CD14-positive monocyte (primary cell): ENCODE results near the gene SYP. TPM values are rescaled to one million over a fixed set of nuclear protein-coding genes. Genes with fewer than 3 reads are reported as not detected.

Source experiments
- DNase-seq, 3 donors: peaks; one replicate each; pipeline ENCODE4 v3.0.0-alpha.2; 2011 to 2022
- H2AFZ ChIP-seq: 2 replicates; pipeline ENCODE4 v1.6.0; 2012; ENCODE audit warnings: mild to moderate bottlenecking, low read depth, low read length, inconsistent platforms; ENCODE audit not compliant: insufficient read depth, poor library complexity, severe bottlenecking
- H3K27ac ChIP-seq, 2 donors: 1 replicate in 1 of 2; 2 replicates in 1 of 2; pipeline ENCODE4 v1.5.1; 2012 to 2013; ENCODE audit warnings: low read length in 2 of 2, control low read depth in 1 of 2, inconsistent platforms in 1 of 2, low read depth in 1 of 2, mild to moderate bottlenecking in 1 of 2
- H3K27me3 ChIP-seq, 2 donors: one replicate each; pipeline versions ENCODE4 v1.6.0 to v1.6.1; 2011 to 2013; ENCODE audit warnings: low read length in 2 of 2; ENCODE audit not compliant: control insufficient read depth in 2 of 2, insufficient read depth in 2 of 2
- H3K36me3 ChIP-seq, 2 donors: replicated peaks in 1 of 2; 1 replicate in 1 of 2; 2 replicates in 1 of 2; pipeline versions ENCODE4 v1.5.1 to v1.6.1; 2012 to 2013; ENCODE audit warnings: low read length in 2 of 2, control low read depth in 1 of 2, inconsistent platforms in 1 of 2, mild to moderate bottlenecking in 1 of 2; ENCODE audit not compliant: insufficient read depth in 2 of 2, control insufficient read depth in 1 of 2
- H3K4me1 ChIP-seq, 2 donors: 1 replicate in 1 of 2; 2 replicates in 1 of 2; pipeline versions ENCODE4 v1.5.1 to v1.6.1; 2012 to 2013; ENCODE audit warnings: low read length in 2 of 2, control low read depth in 1 of 2, inconsistent platforms in 1 of 2, mild to moderate bottlenecking in 1 of 2, moderate library complexity in 1 of 2; ENCODE audit not compliant: insufficient read depth in 2 of 2, control insufficient read depth in 1 of 2
- H3K4me2 ChIP-seq: replicated peaks from 2 replicates; pipeline ENCODE3; 2012; ENCODE audit warnings: low read length, moderate library complexity, mild to moderate bottlenecking; ENCODE audit not compliant: poor library complexity, severe bottlenecking; ENCODE audit errors: extremely low read depth
- H3K4me3 ChIP-seq, 3 experiments: fragments of 200-600 bp in 1 of 3; sonication (generic) in 1 of 3; replicated peaks in 1 of 3; 1 replicate in 2 of 3; 2 replicates in 1 of 3; pipeline ENCODE4 v1.5.1; 2011 to 2013; ENCODE audit warnings: low read length in 3 of 3, mild to moderate bottlenecking in 3 of 3, control low read depth in 2 of 3, low read depth in 2 of 3, inconsistent platforms in 1 of 3, moderate library complexity in 1 of 3
- H3K79me2 ChIP-seq: 2 replicates; pipeline ENCODE4 v1.6.0; 2012; ENCODE audit warnings: mild to moderate bottlenecking, control low read depth, inconsistent platforms, low read length, moderate library complexity; ENCODE audit not compliant: insufficient read depth
- H3K9ac ChIP-seq: 2 replicates; pipeline ENCODE4 v1.6.0; 2017; ENCODE audit warnings: low read length, mild to moderate bottlenecking; ENCODE audit not compliant: insufficient read depth, poor library complexity, severe bottlenecking
- H3K9me3 ChIP-seq, 2 donors: replicated peaks in 1 of 2; 1 replicate in 1 of 2; 2 replicates in 1 of 2; pipeline versions ENCODE4 v1.5.1 to v1.6.1; 2012 to 2013; ENCODE audit warnings: low read length in 2 of 2, control low read depth in 1 of 2; ENCODE audit not compliant: control insufficient read depth in 1 of 2, insufficient read depth in 1 of 2
- H4K20me1 ChIP-seq: 2 replicates; pipeline ENCODE4 v1.6.0; 2012; ENCODE audit warnings: mild to moderate bottlenecking, low read length, control low read depth, moderate library complexity; ENCODE audit not compliant: insufficient read depth
- H3K27ac Mint-ChIP-seq, 7 donors: one replicate each; pipeline ENCODE4 v1.8.0; 2020; ENCODE audit warnings: mild to moderate bottlenecking in 7 of 7, mixed read lengths in 7 of 7, moderate library complexity in 6 of 7, inconsistent platforms in 2 of 7
- H3K27me3 Mint-ChIP-seq, 3 donors: one replicate each; pipeline ENCODE4 v1.8.0; 2021 to 2022; ENCODE audit warnings: low read depth in 3 of 3, mild to moderate bottlenecking in 3 of 3, mixed read lengths in 3 of 3, moderate library complexity in 3 of 3, inconsistent platforms in 1 of 3
- H3K36me3 Mint-ChIP-seq, 2 donors: one replicate each; pipeline ENCODE4 v1.8.0; 2020; ENCODE audit warnings: mixed read lengths in 2 of 2, inconsistent platforms in 1 of 2, mild to moderate bottlenecking in 1 of 2
- H3K4me1 Mint-ChIP-seq: one replicate; pipeline ENCODE4 v1.8.0; 2020; ENCODE audit warnings: mild to moderate bottlenecking, mixed read lengths
- H3K4me3 Mint-ChIP-seq, 2 donors: one replicate each; pipeline ENCODE4 v1.8.0; 2020; ENCODE audit warnings: mild to moderate bottlenecking in 2 of 2, mixed read lengths in 2 of 2, moderate library complexity in 1 of 2
- H3K9me3 Mint-ChIP-seq, 7 donors: one replicate each; pipeline ENCODE4 v1.8.0; 2020 to 2022; ENCODE audit warnings: mixed read lengths in 7 of 7, mild to moderate bottlenecking in 6 of 7, moderate library complexity in 6 of 7, inconsistent platforms in 2 of 7
- WGBS: methylation state at CpG from one replicate; pipeline ENCODE4 v1.1.5; 2013; ENCODE audit warnings: missing lambda C conversion rate; ENCODE audit not compliant: insufficient coverage; 5-methylcytosine and 5-hydroxymethylcytosine counted together
- intact Hi-C, 2 donors: fragments of 100-400 bp; cut with micrococcal nuclease; formaldehyde crosslinking; loops; one replicate each; pipeline versions ENCODE4 v1.15.0 to v1.15.1; 2023
- polyA plus RNA-seq, 3 donors: library from polyadenylated mRNA; depleted of rRNA in 1 of 3; unstranded in 2 of 3; stranded (reverse) in 1 of 3; fragments of 300-500 nt in 2 of 3; fragments of >200 nt in 1 of 3; fragmentation: Illumina TruSeq in 2 of 3; gene quantifications; 1 replicate in 2 of 3; 2 replicates in 1 of 3; pipeline ENCODE4 v1.2.3, GENCODE V29; 2012 to 2021
- TF ChIP-seq, protein P1 (sequence below): fragments of 200-600 bp; IDR thresholded peaks from one replicate; pipeline ENCODE4 v1.8.0; 2022; ENCODE audit warnings: antibody characterized with exemption, mild to moderate bottlenecking

Gene SYP
- polyA plus RNA-seq, 3 donors: 0.27 to 0.69 (median 0.68) TPM

DNA sequence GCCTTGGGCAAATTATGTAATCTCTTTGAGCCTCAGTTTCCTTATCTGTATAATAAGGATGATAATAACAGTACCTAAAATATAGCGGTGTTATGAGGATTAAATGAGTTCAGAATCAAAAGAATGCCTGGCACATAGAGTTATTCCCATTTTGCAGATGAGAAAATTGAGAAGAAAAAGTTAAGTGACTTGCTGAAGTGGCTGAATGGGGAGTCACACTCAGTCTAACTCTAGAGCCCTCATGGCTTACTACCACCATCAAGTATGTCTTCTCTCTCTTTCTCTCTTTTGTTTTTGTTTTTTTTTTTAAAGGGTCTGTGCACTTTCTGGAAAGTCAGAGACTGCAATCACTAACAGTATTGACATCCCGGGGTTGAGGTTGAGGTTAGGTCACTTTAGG, 32.5 kb upstream of the SYP start:
- Histone ChIP-seq H2AFZ (no peak overlapping the region), H3K79me2 (peaks cover 19% of the 10 kb centered on the region), H3K27ac (no peak overlapping the region), H3K4me3 (no peak overlapping the region), H3K9ac (no peak overlapping the region), H3K9me3 (no peaks in the 10 kb centered on the region), H3K4me2 (no peak overlapping the region), H3K4me1 (peaks cover 32 to 36% of the 10 kb centered on the region in 2 donors), H4K20me1 (no peaks in the 10 kb centered on the region), H3K36me3 (no peaks in the 10 kb centered on the region), H3K27me3 (no peaks in the 10 kb centered on the region)
- TF ChIP-seq, protein P1, sequence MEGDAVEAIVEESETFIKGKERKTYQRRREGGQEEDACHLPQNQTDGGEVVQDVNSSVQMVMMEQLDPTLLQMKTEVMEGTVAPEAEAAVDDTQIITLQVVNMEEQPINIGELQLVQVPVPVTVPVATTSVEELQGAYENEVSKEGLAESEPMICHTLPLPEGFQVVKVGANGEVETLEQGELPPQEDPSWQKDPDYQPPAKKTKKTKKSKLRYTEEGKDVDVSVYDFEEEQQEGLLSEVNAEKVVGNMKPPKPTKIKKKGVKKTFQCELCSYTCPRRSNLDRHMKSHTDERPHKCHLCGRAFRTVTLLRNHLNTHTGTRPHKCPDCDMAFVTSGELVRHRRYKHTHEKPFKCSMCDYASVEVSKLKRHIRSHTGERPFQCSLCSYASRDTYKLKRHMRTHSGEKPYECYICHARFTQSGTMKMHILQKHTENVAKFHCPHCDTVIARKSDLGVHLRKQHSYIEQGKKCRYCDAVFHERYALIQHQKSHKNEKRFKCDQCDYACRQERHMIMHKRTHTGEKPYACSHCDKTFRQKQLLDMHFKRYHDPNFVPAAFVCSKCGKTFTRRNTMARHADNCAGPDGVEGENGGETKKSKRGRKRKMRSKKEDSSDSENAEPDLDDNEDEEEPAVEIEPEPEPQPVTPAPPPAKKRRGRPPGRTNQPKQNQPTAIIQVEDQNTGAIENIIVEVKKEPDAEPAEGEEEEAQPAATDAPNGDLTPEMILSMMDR: no peak
- no peak for DNase-seq
- intact Hi-C loops: no loop called here
- Mint-ChIP-seq H3K27ac (no peak overlapping the region), H3K27me3 (peaks cover 0 to 5% (median 2%) of the 10 kb centered on the region in 3 donors), H3K9me3 (peaks cover 0 to 26% (median 10%) of the 10 kb centered on the region in 7 donors), H3K4me1 (peaks cover 27% of the 10 kb centered on the region), H3K4me3 (no peak overlapping the region), H3K36me3 (no peaks in the 10 kb centered on the region)
- WGBS: no CpG with 5 or more reads among the region's 2 CpGs

DNA sequence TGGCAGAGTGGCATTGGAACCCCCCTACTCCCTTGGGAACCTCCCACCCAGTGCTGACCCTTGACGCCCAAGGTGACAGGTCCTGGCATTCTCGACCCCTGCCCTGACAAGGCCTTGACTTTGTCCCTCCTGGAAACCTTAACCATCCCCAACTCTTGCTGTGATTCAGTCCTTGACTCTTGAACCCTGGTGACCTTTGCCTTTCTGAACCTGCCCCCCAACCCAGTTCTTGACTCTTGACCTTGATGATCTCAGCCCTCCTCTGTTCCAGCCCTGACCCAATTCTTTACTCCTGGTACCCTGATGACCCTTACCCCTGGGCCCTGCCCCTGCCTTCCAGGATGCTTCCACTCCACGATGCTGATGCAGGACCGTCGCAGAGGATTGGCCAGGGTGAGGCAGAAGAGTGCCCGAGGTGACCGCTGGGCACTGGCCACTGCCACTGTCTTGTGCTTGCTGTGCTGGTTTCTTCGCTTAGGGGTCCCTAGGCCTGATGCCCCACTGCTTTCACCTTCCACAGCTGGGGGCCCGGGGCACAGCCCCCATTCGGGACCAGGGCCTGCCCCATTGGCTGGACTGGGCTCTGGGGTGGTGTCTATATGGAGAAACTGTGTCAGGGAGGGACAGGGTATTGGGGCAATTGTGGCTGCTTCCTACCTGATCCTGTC, 31.5 kb upstream of the SYP start:
- H3K4me2 ChIP-seq: peak overlapping the region; percentile 71

More for the DNA sequence above, 31.5 kb upstream of the SYP start:
- Histone ChIP-seq H3K79me2 (peaks cover 15% of the 10 kb centered on the region), H3K4me3 (peak overlapping the region in 1 of 3 experiments; percentile 74), H3K9me3 (no peaks in the 10 kb centered on the region), H4K20me1 (no peaks in the 10 kb centered on the region), H2AFZ (peak overlapping the region; percentile 81), H3K4me1 (peaks cover 23 to 25% of the 10 kb centered on the region in 2 donors), H3K27ac (peak overlapping the region; percentile 65 to 87), H3K9ac (peak overlapping the region; percentile 68), H3K36me3 (no peaks in the 10 kb centered on the region), H3K27me3 (no peaks in the 10 kb centered on the region)
- TF ChIP-seq, protein P1: no peak
- DNase-seq: no peak
- Mint-ChIP-seq H3K27me3 (peaks cover 2 to 3% (median 2%) of the 10 kb centered on the region in 3 donors), H3K9me3 (peaks cover 0 to 26% (median 10%) of the 10 kb centered on the region in 7 donors), H3K27ac (peak overlapping the region in 6 of 7 donors; percentile 61 to 92 (median 82)), H3K36me3 (no peaks in the 10 kb centered on the region), H3K4me3 (peak overlapping the region in 1 of 2 donors; percentile 79), H3K4me1 (peaks cover 17% of the 10 kb centered on the region)
- intact Hi-C loops: no loop called here
- WGBS: 94% methylated on average over 3 of the region's 10 CpGs
